Colon (tissue), 2 donors: ENCODE measurements around the gene TDP2.
"Not testable (repeated sequence)": the region's sequence is repeated elsewhere in the genome, so short reads cannot be mapped to it uniquely, and the experiment has no call there.

Experiments
- FAIRE-seq: peaks from 2 replicates; lab custom pipeline; 2012; peaks lifted over from hg19 to GRCh38; lab: Jason Lieb, UNC
- donor health status: control.
- donor health status: control.

TDP2 gene

DNA sequence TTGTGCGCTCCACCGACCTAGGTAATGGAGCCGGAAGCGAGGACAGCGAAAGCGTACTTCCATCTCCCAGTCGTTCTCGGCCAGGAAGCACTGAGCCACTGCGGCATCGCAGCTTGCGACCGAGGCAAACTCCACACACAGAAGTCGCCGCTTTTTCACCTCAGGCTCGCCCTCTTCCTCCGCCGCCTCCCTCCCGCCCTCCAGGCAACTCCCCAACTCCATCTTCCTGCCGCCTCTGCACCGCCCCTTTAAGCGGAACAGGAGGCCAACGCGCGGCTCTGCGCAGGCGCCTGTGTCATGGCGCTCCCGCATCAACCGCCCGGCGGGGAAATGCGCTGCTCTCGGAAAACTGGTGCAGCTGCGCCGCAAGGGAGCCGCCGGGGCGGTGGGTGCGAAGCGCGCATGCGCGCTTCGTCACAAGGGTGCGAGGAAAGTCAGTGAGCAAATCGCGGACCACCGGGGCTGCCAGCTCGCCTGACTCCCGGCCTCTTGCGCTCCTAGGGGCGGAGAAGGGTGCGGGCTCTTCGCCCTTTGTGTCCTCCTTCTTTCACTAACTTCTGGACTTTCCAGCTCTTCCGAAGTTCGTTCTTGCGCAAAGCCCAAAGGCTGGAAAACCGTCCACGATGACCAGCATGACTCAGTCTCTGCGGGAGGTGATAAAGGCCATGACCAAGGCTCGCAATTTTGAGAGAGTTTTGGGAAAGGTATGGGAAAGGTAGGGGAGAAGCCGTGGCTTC, at the start of gene TDP2, which contains the start of gene ACOT13:
TSS of gene TDP2 (minus strand) at position 259 of the 737 bp plus-strand sequence. CDS start at position 222, 37 bp downstream.
TSS of gene ACOT13 (plus strand) at position 437 of the 737 bp plus-strand sequence. CDS start at position 624, 187 bp downstream.
- no peak for FAIRE-seq

GRCh38 chr6:24710519-24711303, 44.0 kb upstream of the TDP2 start:
- FAIRE-seq: no peak

DNA sequence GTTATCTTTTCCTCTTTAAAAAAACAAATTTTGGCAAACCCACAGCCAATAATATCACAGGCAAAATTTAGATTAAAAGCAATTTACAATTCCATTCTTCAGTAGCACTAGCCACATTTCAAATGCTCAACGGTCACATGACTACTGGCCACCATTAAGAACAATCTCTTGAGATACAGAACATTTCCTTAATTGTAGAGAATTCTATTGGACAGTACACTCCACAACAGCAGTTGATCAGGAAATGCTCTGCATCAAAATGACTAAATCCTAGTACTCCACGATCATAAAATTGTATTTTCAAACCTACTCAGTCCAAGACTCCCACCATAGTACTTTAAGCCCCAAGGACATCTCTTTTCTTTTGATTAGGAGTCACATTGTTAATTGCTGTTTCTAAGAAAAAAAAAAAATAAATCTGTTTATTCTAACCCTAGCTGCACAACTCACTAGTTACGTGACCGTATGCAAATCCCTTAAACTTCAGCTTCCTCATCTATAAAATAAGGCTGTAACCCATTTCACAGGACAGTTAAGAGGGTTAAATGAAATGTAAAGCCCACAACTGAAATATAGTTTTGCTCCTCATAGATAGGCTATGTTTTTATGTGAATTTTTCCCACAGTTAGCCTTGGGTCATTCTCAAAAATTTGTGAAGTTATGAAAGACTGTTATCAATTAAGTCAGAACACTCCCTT, 42.5 kb upstream of the TDP2 start:
- FAIRE-seq: no peak

GRCh38 chr6:24708612-24709011, 41.9 kb upstream of the TDP2 start:
- FAIRE-seq: no peak

GRCh38 chr6:24704468-24704867, 37.8 kb upstream of the TDP2 start:
- no peak for FAIRE-seq

GRCh38 chr6:24702720-24703282, 36.1 kb upstream of the TDP2 start:
- no peak for FAIRE-seq

DNA sequence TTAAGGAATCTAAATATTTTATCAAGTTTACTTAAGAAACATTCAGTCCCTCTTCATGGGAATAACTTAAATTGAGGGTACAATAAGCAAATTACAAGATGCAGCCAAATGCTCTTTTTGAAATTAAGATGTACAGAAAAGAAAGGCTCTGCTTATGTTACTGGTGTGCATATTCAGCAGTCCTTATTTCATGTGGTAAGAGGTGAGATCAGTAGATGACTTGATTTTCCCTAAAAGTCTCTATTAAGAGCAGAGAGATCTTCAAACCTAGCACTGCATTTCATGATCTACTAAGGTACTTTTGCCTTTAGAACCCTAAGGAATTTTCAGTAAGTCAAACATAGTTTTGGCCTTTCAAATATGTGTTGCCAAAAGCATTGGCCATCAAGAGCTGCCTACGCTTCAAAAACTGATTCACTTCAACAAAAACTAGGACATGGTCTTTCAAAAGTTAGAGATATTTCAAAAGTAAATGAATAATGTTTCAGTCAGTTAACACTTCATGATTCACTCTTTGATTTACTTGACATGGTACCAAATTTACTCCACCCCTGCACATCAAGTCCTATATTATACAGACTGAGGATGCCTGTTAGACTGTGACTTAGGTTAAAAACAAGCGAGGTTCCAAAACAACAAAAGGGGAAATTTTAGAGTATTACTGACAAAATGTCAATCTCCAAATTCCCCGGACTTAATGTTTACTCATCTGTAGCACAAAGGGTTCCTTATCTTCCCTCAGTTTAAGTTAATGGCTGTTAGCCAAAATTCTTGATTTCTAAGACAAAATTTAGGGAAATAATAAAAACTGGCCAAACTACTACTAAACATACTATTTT, 33.0 kb upstream of the TDP2 start:
- no peak for FAIRE-seq

DNA sequence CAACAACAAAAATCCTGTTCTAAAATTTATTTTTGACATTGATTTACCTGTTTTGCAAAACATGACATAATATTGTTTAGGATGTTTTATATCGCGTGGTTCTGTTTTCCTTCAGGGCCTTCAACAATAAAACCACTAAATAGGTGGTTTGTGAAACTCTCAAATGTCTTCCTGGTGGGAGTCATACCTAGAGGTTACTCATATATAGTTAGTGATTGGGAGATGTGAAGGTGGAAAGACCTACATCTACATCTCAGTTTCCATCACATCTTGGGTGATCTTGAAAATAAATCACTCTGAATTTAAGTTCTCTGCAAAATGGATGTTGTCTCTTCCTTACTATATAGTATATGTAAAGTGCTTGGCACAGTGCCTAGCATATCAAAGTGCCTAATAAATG, 29.4 kb upstream of the TDP2 start:
- no peak for FAIRE-seq

GRCh38 chr6:24695635-24696034, 28.9 kb upstream of the TDP2 start:
- not testable (repeated sequence) for FAIRE-seq

GRCh38 chr6:24694198-24694597, 27.5 kb upstream of the TDP2 start:
- FAIRE-seq: no peak

GRCh38 chr6:24692848-24693592, 26.3 kb upstream of the TDP2 start:
- no peak for FAIRE-seq

- no peak for FAIRE-seq
Measured at GRCh38 chr6:24692415-24692814, 25.7 kb upstream of the TDP2 start.

- no peak for FAIRE-seq
Measured at GRCh38 chr6:24692003-24692402, 25.3 kb upstream of the TDP2 start.

DNA sequence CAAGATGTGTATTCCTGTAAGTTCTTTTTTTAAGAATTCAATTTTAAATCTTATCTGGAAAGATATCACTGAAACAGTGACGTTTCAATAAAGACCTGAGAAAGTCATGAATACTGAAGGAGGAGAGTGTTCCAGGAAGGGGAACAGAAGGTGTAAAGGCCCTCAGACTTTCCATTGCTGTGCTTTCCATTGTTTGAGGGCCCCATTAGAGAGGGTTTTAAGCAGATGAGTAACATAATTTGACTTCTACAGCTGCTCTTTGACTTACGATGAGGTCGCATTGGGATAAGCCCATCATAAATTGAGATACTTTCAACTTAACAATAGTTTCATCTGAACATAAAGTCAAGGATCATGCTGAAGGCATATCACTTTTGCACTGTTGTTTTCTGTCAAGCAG, 24.9 kb upstream of the TDP2 start:
- FAIRE-seq: no peak

DNA sequence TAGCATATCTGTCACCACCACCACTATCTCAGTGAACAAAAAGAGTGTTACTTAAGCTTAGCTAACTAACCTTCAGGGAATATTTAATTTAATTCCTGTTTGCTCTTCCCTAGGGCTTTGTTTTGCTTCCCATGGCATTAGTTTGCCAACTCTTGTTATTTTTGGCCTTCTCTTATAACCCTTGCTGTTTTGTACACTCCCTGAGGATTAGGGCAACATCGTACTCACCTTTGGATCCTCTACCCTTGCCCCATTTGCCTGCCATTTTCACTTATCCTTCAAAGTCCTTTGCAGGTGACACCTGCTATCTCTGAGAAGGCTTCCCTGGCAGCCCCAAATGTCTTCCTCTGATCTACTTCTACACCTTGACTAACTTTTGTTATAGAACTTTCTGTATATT, 23.9 kb upstream of the TDP2 start:
- FAIRE-seq: no peak

DNA sequence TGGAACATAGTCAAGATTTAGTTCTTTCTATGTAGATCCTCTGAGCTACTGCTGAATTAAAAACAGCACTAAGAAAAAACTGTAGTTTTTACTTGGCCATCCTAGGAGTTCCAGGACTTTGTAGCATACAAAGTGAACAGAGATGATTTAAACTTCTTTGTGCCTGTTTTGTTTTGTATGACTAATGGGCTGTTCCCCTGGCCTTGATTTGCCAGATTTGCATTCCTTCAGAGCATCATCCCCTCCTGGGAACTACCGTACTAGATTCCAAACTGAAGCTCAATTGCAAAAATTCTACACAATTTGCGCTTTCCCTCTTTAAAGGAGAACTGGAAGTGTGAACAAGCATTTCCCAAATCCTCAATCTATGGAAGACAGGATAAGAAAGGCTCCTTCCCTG, 23.3 kb upstream of the TDP2 start:
- FAIRE-seq: no peak

- FAIRE-seq: no peak
Measured at GRCh38 chr6:24686946-24687345, 20.2 kb upstream of the TDP2 start.

DNA sequence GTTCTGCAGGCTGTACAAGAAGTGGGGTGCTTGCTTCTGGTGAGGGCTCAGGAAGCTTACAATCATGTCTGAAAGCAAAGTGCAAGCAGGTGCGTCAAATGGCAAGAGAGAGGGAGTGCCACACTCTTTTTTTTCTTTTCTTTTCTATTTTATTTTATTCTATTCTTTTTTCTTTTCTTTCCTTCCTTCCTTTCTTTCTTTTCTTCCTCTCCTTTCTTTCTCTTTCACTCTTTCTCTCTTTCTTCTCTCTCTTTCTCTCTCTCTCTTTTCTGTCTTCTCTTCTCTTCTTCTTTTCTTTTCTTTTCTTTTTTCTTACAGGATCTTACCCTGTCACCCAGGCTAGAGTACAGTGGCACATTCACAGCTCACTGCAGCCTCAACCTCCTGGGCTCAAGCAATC, 19.7 kb upstream of the TDP2 start:
- FAIRE-seq: no peak

GRCh38 chr6:24683297-24684296, 16.9 kb upstream of the TDP2 start:
- FAIRE-seq: no peak

- FAIRE-seq: no peak
Measured at GRCh38 chr6:24680582-24680981, 13.9 kb upstream of the TDP2 start.
